NCI-H345 treated with DMSO at 0.1 percent for 48 hours (cell line): ENCODE data around the gene ME2.
"Not testable (repeated sequence)": the region's sequence is repeated elsewhere in the genome, so short reads cannot be mapped to it uniquely, and the experiment has no call there.

ENCODE experiments used
- DNase-seq: peaks from one replicate; lab custom pipeline; 2025; ENCODE audit not compliant: unreplicated experiment; lab: John Stamatoyannopoulos, UW

The ME2 gene

GRCh38 chr18:50859793-50860555, 18.9 kb upstream of the ME2 start:
- DNase-seq = no peak

- no peak for DNase-seq
These were observed 17.3 kb upstream of the ME2 start for GRCh38 chr18:50861617-50862016.

DNA sequence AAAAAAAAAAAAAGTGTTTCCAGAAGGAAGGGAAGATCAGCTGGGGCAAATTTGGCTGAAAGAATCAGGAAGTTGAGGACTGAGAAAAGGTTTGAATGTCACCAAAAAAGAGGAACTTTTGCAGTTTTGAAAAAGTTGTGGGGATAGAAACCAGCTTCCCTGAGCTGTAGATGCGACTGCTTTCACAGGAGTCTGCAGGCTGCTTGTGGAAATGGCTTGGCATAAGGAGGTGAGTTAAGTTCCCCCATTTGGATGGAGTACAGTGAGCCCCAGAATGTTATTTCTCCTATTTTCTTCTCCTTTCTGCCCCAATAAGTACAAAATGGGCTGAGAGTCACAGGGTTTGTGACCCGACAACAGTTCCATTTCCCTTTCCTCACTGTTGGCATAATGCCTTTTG, 16.5 kb upstream of the ME2 start:
- DNase-seq = no peak

DNA sequence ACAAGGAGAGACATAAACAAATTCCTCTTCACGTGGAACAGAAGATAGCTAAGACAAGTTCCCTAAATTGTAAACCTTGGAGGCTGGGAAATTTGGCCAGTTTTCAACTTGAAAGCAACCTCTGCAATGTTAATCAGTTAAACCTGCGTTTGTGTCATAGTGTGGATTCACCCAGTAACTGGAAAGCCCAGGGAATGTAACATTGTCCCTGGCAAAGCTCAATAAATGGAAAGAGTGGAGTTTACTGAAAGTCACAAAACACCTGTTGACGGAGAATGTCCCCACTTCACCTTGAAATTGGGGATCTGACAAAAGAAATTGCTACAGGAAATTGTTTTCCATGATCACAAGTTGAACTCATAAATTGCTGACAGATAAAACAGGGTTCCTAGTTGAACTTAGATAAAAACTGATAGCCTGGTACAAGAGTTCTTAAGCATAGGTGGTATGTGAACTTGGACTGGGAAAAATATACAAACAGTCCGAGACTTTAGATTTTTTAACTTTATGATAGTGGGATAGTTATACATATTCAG, 15.0 kb upstream of the ME2 start:
- no peak for DNase-seq

DNA sequence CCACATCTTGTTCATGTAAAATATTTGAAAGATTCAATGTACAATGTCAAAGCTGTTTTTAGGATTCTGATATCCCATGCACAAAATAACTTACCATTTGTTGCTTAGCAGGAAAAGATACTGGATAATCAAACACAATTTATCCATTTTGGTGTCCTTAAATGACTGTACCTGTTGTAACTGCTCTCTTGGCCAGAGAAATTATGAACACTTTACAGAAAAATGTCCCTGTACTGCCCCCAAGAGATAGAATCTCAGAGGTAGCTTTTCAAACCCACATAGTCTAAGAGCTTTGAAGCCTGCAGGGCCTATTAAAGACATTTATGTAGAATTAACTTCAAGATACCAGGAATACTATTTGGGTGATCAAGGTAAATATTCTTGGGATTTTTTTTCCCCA, 12.2 kb upstream of the ME2 start:
- no peak for DNase-seq

GRCh38 chr18:50869150-50869549, 9.8 kb upstream of the ME2 start:
- DNase-seq = peak; percentile 8

- no peak for DNase-seq
These were observed 8.6 kb upstream of the ME2 start for GRCh38 chr18:50870138-50870845.

DNA sequence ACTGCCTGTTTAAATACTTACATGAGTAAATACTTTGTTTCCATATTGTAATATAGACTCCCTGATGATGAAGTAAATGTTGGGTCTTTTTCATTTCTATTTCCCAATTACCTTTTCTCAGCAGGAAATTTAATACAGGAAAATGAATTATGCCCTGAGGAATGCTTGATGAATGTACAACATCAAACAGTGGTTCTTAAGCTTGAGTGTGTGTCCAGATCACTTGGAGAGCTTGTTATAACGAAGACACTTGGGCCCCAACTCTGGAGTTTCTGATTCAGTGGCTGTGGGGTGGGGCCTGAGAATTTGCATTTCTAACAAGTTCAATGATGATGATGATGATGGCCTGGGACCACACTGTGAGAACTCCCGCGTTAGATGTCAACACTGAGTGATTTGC, 7.1 kb upstream of the ME2 start:
- DNase-seq = no peak

DNA sequence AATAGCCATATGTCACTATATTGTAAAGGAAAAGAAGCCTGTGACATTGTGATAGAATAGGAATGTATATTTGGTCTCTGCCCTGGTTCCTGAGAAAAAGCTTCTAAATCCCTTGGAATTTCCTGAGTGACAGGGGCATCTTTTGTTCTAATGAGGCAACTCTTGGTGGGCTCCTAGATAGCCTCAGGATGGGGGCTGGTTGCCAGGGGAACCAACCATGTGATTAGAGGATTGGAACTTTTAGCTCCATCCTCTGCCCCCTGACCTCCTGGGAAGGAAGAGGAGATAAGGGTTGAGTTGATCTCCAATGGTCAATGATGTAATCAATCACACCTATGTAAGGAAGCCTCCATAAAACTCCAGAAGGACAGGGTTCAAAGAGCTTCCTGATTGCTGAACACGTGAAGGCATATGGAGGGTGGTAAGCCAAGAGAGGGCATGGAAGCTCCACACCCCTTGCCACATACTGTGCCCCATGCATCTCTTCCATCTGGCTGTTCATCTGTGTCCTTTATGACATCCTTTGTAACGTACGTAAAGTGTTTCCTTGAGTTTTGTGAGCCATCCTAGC, 2.9 kb upstream of the ME2 start:
- no peak for DNase-seq

- DNase-seq = no peak
These were observed 1.2 kb upstream of the ME2 start for GRCh38 chr18:50877545-50878265.

DNA sequence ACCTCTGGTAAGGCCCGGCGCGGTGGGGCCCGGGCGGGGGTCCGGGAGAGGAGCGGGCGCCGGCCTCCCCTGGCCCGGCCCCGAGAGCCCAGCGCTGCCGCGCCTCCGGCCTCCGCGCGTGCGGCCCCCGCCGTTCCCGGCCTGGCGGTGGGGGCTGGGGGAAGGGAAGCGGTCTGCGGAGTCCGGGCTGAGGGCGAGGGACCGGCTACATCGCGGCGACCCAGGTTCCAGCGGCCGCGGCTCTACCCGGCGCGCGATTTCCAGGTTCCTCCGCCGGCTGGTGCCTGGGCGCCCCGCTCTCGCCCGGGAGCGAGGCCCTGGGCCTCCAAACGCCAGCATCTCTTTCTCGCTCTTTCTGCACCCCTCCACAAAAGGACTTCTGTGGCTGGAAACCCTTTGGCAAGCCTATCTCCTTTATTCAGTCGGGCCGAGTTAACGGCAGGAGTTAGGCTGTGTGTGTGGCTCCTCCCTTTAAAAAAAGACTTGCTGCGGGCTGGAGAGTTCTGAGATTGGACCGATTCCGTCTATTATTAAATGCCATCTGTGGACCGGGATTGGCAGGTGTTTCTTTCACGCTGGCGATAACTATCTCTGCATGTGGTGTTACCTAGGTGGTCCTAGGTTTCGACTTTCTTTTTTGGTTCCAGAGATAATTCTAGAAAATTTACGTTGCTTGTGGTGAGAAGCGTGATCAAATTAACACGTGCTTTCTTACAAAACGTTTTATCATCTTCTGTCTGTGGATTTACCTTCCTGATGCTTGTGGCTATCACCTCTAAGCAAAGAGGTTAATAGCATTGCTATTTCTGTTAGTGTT, 592 bp downstream of the ME2 start:
- DNase-seq = peak; percentile 12

DNA sequence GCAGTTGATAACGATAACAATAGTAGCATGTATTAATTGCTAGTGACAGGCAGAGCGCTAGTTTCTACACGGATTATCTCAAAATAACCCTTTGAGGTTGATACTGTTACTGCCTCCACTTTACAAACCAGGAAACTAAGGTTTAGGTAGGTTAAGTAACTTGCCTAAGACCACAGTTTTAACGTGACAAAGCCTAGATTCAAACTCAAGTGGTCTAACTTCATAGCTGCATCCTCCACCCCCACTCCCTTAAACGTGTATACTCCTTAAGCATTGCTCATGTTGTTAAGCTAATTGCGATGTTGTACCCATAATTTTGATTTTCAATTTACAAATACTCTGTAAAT, 1.2 kb downstream of the ME2 start:
- no peak for DNase-seq

DNA sequence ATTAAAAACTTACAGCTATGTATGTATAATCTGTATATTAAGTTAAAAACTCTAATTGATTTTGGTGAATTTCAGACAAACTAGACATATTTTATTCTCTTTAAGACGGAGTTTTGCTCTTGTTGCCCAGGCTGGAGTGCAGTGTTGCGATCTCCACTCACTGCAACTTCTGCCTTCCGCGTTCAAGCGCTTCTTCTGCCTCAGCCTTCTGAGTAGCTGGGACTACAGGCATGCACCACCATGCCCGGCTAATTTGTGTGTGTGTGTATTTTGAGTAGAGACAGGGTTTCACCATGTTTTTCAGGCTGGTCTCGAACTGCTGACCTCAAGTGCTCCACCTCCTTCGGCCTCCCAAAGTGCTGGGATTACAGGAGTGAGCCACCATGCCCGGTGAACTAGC, 2.0 kb downstream of the ME2 start:
- not testable (repeated sequence) for DNase-seq

DNA sequence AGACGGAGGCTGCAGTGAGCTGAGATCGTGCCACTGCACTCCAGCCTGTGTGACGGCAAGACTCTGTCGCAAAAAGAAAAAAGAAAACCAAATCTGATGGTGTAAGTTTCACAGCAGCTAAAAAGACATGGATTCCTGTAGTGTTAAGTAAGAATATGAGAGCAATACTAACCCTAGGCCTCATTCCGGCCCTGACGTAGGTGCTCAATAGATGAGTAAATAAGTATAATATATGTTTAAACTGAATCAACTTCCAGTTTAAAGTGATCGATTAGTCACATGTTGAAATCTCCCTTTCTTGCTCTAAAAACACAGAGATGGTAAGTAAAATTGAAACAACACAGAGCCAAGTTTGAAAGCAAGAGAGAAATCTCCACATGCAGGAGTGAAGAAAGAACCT, 8.0 kb downstream of the ME2 start:
- no peak for DNase-seq

DNA sequence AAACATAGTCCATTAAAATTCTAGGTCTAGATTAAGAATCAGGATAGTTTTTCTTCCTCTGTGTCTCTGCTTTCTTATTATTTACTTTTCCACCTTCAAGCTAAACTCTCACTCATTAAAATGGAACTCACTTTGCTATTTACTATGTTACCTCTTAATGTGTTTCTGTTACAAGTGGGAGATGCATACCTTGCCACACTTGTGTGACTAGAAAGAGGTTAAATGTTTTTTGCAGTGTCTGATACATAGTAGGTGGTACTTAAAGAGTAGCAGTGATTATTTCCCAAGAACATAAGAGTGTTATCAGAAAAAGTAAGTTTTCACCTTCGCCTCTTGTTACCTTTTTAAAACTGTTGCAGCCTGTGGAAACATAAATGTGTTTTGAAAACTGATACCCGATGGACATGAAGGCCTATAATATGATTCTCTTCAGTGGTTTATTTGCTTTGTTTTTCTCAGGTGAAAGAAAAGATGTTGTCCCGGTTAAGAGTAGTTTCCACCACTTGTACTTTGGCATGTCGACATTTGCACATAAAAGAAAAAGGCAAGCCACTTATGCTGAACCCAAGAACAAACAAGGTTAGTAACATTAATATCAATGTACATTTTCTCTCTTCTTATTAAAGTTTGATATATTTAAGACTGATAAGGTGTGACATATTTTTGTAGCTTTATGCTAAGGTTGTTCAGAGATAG, 16.6 kb downstream of the ME2 start:
- DNase-seq = no peak

DNA sequence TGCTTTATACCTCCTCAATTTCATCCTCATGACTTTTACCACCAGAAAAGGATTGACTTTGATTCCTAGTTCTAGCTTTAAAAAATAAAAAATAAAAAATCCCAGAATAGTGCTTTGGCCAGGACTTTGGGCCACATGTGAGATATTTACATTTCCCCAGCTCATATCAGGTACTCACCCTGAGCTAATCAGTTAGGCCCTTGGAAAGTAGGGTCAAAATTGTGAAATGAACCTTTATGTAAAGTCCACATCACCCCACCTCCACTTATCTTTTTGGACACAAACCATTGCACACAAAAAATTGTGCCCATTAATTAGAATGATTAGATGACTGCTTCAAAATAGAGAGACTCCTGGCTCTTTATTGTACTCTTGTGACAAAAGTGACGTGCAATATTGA, 17.2 kb downstream of the ME2 start:
- DNase-seq = no peak

DNA sequence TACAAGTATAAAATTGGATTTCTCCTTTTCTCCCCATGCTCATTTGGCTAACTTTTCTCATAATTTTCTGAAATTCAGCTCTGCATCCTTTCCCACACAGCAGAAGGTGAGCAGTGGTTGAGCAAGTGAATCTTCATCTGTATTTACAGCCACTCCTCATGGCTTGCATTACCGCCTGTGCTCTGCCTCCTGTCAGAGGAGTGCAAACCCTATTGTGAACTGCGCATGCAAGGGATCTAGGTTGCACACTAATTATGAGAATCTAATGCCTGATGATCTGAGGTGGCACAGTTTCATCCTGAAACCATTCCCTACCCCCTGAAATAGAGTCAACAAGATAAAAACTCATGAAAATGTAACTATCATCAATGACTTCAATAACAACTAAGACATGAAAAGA, 20.0 kb downstream of the ME2 start:
- no peak for DNase-seq

- no peak for DNase-seq
These were observed 23.9 kb downstream of the ME2 start for GRCh38 chr18:50902797-50903196.

GRCh38 chr18:50906843-50907242, 27.9 kb downstream of the ME2 start:
- no peak for DNase-seq

GRCh38 chr18:50909261-50909660, 30.3 kb downstream of the ME2 start:
- DNase-seq = no peak
